Dermis blood vessel endothelial cell (primary cell): ENCODE results near the gene IRGM. TPM values are rescaled to one million over a fixed set of nuclear protein-coding genes. Genes with fewer than 3 reads are reported as not detected.
A peak's percentile ranks its signal among the peaks of the same experiment; 100 is the strongest.
"Not testable (repeated sequence)": the region's sequence is repeated elsewhere in the genome, so short reads cannot be mapped to it uniquely, and the experiment has no call there.

Source experiments
- DNase-seq: peaks from one replicate; pipeline ENCODE4 v3.0.0; 2010
- total RNA-seq: library from RNA; depleted of rRNA; stranded (reverse); fragments of >200 nt; gene quantifications from 2 replicates; pipeline ENCODE4 v1.2.3, GENCODE V29; 2014

The IRGM gene
- not detected in 2 replicates for total RNA-seq

GRCh38 chr5:150846308-150846653 is at the start of gene IRGM:
Gene IRGM, plus strand, starts transcription at chr5:150846521. Its CDS starts 1,603 bp downstream, at chr5:150848124.
- DNase-seq, result not testable (repeated sequence)

- no peak for DNase-seq
These were observed 48.9 kb upstream of the IRGM start for GRCh38 chr5:150797384-150797783.

GRCh38 chr5:150801117-150801927 is 45.0 kb upstream of the IRGM start:
- DNase-seq, result peak; percentile 79

GRCh38 chr5:150804388-150804787 is 41.9 kb upstream of the IRGM start:
- DNase-seq, result no peak

- DNase-seq, result no peak
These were observed 37.0 kb upstream of the IRGM start for GRCh38 chr5:150809363-150809762.

- DNase-seq, result no peak
These were observed 31.3 kb upstream of the IRGM start for GRCh38 chr5:150815010-150815409.

GRCh38 chr5:150816946-150817345 is 29.4 kb upstream of the IRGM start:
- DNase-seq, result no peak

- no peak for DNase-seq
These were observed 16.6 kb upstream of the IRGM start for GRCh38 chr5:150829744-150830143.

GRCh38 chr5:150831821-150832220 is 14.5 kb upstream of the IRGM start:
- DNase-seq, result not testable (repeated sequence)

- DNase-seq, result no peak
These were observed 10.3 kb upstream of the IRGM start for GRCh38 chr5:150836064-150836463.

- no peak for DNase-seq
These were observed 9.6 kb upstream of the IRGM start for GRCh38 chr5:150836703-150837102.

- not testable (repeated sequence) for DNase-seq
These were observed 999 bp upstream of the IRGM start for GRCh38 chr5:150845185-150845859.

- DNase-seq, result peak; percentile 92
These were observed 473 bp downstream of the IRGM start for GRCh38 chr5:150846654-150847333.

GRCh38 chr5:150847334-150847695 is 994 bp downstream of the IRGM start:
- no peak for DNase-seq

GRCh38 chr5:150848271-150848670 is 1.9 kb downstream of the IRGM start:
- DNase-seq, result no peak

GRCh38 chr5:150851039-150851438 is 4.7 kb downstream of the IRGM start:
- DNase-seq, result no peak

- no peak for DNase-seq
These were observed 7.2 kb downstream of the IRGM start for GRCh38 chr5:150853561-150853960.

GRCh38 chr5:150856700-150857099 is 10.4 kb downstream of the IRGM start:
- DNase-seq, result not testable (repeated sequence)

- DNase-seq, result no peak
These were observed 14.0 kb downstream of the IRGM start for GRCh38 chr5:150860246-150860821.

GRCh38 chr5:150862070-150862469 is 15.7 kb downstream of the IRGM start:
- no peak for DNase-seq

- DNase-seq, result no peak
These were observed 33.0 kb downstream of the IRGM start for GRCh38 chr5:150879358-150879757.

- DNase-seq, result no peak
These were observed 49.4 kb downstream of the IRGM start for GRCh38 chr5:150895431-150896428.
